Activated CD4-positive, alpha-beta T cell treated with anti-CD3 and anti-CD28 coated beads, Interleukin-2, amount 50 U/mL, for 1 hour (primary cell): Measurements from ENCODE around the gene DYNC2I2.

ENCODE experiments used
- DNase-seq: peaks from one replicate; pipeline ENCODE4 v3.0.0-alpha.2; 2020

Gene DYNC2I2

DNA sequence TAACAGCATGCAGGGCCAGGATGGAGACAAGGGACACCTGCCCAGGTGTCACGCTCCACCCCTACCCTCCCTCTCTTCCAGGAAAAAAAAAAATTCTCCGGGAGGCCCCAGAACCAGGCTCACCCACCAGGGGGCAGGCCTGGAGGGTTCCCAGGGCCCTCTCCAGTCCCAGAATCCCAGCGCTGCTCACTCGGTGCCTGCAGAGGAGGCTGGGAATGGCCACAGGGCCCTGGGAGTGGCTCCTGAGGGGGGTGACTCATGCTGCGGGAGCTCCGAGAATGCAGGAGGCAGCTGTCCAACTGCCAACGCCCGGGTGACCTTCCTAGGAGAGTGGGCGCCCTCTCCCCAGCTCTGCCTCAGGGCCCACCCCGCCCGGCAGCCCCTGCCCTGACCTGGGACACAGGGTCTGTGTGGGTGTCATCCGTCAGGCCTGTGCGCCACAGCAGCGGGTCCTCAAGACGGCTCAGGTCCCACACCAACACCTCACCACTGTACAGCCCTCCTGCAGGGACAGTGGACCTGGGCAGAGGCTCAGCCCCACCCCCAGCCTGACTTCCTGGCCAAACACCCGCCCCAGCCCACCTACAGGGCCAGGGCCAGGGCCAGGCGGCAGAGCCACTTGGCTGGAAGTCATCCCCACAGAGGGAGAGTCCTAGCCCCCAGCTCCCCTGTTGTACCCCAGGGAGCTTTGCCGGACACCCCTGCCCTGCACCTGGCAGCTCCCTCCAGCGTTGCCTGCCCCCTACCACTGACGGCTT lies 21.2 kb downstream of the DYNC2I2 start:
- no peak for DNase-seq

DNA sequence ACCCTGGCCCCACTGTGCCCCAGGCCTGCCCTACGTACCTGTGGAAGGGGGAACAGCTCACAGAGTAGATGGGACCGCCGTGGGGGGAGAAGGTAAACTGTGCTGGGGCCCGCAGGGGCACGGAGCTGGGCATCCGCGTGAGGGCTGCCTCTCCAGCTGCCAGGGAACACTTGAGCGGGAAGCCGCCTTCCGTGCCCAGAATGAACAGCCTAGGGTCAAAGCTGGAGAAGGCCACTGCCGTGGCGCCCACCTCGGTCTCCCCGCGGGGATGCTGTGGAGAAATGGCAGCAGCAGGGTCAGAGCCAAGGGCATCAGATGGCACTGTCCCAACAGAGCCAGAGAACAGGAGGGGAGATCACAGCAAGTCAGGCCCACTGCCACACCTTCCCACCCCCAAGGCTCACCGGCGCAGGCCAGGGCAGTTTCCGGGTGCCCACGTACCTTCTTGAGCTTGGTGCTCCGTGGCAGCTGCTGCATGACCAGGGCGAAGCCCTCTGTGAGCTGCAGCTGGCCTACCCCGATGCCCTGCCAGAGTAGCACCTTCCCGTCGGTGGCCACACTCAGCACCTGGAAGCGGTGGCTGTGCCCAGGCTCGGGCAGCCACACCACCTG lies 21.9 kb downstream of the DYNC2I2 start:
- DNase-seq = no peak

DNA sequence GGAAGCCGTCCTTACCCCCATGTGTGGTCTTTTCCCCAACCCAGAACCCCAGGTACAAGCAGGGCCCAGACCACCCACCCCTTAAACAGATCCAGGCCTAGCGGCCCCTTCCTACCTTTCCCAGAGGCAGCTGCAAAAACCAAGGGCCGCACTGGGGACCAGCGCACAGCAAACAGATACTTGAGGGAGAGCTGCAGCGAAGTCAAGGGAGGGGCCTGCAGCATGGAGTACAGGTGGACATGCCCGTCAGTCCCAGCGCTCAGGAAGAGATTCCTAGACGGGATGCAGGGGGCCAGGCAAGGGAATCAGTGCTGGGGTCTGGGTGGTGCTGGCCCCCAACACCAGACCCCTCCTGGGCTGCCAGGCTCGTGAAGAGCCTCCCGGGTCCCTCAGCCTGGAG lies 22.5 kb downstream of the DYNC2I2 start:
- DNase-seq = no peak

DNA sequence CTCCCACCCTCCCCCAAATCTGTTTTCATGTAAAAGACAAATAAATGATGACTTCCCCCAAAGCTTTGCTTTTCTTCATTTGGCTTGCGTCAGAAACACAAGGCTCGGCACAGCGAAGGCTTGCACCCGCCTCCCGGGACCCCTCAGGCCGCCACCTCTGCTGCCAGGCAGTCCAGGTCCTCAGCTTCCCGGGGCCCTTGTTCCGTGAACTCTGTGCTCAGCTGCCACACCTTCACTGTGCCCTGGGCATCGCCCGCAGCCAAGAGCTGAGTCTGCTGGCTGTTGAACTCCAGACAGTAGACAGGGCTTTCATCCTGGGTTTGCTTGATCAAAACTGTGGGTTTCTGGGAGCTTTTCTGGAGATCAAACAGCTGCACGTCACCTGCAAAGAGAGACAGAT lies 23.0 kb downstream of the DYNC2I2 start:
- DNase-seq = no peak

DNA sequence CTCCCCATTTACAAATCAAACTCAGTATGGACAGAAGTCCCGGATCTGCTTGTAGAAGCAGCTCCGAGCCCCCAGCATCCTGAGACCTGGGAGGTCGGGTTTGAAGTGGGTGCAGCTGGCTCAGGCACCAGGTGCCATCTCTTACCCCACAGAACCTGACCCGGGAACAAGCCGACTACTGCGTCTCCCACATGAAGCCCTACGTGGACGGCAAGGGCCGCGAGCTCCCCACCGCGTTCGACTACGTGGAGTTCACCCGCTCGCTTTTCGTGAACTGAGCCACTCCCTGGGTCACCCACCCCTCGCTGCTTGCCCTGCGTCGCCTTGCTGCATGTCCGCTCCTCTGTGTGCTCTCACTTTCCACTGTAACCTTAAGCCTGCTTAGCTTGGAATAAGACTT lies 23.6 kb downstream of the DYNC2I2 start:
- no peak for DNase-seq

DNA sequence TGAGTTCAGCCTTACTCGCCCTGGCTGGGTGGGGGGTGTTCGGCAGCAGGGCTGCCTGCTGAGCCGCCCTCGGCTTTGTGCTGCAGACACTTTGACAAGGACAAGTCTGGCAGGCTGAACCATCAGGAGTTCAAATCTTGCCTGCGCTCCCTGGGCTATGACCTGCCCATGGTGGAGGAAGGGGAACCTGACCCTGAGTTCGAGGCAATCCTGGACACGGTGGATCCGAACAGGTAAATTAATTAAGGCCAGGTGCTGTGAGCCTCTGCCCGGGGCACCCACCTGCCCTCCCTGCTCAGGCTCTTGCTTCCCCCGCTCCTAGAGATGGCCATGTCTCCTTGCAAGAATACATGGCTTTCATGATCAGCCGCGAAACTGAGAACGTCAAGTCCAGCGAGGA lies 24.2 kb downstream of the DYNC2I2 start:
- no peak for DNase-seq

DNA sequence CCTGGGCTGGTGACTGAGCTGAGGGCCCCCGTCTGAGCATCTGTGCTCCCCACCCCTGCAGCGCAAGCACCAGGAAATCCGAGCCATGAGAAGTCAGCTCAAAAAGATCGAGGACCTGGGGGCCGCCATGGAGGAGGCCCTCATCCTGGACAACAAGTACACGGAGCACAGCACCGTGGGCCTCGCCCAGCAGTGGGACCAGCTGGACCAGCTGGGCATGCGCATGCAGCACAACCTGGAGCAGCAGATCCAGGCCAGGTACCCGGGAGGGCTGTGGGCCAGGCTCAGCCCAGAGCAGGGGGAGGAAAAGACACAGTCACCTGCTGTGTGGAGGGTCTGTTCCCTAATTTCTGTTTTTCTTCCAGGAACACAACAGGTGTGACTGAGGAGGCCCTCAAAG lies 24.6 kb downstream of the DYNC2I2 start:
- DNase-seq = no peak

DNA sequence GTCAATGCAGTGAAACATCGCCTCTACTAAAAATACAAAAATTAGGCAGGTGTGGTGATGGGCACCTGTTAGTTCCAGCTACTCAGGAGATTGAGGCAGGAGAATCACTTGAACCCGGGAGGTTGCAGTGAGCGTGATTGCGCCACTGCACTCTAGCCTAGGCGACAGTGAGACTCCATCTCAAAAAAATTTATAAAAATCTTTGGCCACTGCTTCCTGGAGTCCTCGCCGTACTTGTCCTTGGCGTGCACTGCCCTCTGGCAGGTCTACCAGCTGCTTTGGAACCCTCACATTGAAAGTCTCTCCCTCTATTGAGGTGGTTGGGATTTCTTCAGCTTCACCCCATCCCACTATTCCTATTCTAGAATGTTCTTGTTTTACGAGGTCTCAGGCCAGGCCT lies 25.0 kb downstream of the DYNC2I2 start:
- DNase-seq = no peak

DNA sequence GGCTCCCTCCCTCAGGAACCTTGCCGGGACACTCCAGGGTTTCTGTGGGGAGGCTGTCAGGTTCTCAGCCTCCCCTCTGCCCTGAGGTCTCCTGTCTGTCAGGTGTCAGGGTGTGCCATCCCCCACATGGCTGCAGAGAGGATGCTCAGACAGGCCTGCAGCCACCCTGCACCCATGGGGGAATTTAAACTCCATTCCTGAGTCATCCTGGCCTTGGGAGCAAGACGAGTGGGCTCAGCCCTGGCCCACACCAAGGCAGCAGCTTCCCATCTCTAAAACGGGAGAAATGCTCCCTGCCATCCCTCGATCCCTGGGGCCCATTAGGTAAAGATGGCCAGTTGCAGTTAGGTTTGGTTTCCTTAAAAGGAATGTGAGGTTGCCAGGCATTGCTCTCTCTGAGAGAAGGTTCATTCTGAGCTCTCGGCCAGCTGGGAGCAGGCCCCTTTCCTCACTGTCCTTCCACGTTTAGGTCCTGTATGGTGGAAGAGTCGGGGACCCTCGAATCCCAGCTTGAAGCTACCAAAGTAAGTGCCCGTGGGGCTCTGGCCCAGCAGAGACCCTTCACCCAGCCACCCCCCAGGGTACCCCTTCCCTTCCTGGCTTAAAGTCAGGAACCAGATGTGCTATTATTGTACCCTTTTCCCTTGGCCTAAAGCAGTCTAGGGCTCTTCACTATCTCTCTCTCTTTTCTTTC lies 26.6 kb downstream of the DYNC2I2 start:
- DNase-seq = no peak

DNA sequence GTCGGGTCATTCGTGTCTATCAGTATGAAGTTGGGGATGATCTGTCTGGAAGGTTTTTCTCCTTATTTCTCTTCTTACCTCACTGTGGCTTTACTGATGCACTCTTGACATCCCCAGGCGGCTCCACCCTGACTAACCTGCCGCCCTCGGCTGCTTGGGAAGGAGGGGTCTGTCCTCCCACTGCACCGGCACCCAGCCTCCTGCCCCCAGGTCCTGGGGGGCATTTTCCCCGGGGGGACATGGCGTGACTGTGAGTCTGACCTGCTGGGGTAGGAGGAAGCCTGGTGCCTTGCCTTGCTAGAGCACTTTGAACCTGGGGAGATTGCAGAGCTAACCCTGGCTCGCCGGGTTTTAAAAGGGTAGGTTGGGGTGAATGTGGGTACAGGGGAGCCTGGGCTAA lies 27.5 kb downstream of the DYNC2I2 start:
- no peak for DNase-seq

DNA sequence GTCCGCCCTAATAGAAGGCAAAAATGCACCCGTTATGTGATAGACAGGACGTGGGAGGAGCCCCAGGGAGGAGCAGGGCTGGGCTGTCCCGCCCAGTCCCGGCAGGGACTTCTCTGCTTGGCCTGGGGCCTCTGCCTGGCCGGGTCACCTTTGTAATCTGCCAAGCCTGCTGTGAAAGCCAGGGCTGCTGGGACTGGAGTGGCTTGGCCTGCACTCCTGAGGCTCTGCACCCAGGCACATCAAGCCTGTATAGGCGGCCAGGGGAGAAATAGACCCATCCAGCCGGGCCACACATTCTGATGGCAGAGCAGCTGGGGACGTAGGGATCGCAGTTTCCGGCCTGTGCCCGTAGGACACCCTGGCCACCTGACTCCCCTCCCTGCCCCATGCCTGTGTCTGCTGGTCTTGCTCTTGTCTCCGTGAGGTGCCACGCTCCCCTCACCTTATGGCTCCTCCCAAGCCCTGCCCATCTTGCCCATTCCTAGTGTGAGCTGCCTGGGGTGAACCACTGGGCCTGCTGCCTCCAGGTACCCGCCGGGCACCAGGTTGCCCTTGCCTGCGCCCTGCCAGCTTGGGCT lies 28.1 kb downstream of the DYNC2I2 start:
- no peak for DNase-seq

DNA sequence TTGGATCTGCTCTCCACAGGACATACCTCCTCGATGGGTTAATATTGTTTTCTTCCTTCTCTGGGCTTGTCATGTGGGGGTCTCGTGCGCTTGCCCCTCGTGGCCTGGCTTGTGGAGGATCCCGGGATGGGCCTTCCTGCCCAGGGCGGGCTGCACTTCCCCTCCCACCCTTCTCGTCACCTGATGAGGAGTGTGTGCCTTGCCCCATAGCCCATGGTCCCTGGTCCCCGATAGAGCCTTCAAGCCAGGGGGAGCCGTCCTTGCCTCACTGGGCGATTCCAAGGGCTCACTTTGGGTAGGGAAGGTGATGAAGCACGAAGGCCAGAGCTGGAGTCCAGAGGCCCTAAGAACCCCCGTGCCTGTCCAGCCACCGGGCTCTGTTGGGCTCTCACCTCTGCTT lies 28.7 kb downstream of the DYNC2I2 start:
- no peak for DNase-seq

DNA sequence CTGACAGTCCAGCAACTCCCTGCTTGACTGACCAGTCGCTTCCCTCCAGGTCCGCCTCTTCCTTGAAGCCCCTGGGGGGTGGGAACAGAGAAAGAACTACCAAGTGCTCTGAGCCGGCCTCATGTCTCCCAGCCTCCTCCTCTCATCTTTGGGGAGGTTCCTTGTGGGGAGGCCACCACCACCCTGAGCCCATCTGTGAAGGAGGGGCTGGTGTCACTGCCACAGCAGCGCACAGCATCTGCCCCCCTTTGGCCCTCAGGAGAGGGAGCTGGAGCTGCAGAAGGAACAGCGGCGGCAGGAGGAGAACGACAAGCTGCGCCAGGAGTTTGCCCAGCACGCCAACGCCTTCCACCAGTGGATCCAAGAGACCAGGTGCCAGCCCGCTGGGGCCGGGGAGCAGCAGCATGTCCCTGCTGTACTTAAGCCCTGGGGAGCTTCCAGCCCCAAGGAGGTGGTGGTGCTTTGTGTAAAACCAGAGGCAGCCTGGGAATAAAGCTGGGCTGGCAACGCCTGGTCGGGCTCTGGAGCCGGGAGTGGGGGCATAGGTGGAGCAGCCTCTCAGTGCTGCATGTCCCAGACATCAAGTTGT lies 29.4 kb downstream of the DYNC2I2 start:
- DNase-seq = no peak

DNA sequence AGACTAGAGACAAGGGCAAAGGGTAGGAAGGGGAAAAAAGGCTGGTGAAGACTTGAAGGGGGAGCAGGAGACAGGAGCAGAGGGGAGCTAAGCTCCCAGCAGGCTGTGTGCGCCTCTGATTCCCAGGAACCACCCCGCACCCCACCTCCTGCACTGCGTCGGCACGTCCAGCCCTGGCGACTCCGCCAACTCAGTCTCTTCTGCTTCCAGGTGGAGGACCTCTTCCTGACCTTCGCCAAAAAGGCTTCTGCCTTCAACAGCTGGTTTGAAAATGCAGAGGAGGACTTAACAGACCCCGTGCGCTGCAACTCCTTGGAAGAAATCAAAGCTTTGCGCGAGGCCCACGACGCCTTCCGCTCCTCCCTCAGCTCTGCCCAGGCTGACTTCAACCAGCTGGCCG lies 30.5 kb downstream of the DYNC2I2 start:
- no peak for DNase-seq

DNA sequence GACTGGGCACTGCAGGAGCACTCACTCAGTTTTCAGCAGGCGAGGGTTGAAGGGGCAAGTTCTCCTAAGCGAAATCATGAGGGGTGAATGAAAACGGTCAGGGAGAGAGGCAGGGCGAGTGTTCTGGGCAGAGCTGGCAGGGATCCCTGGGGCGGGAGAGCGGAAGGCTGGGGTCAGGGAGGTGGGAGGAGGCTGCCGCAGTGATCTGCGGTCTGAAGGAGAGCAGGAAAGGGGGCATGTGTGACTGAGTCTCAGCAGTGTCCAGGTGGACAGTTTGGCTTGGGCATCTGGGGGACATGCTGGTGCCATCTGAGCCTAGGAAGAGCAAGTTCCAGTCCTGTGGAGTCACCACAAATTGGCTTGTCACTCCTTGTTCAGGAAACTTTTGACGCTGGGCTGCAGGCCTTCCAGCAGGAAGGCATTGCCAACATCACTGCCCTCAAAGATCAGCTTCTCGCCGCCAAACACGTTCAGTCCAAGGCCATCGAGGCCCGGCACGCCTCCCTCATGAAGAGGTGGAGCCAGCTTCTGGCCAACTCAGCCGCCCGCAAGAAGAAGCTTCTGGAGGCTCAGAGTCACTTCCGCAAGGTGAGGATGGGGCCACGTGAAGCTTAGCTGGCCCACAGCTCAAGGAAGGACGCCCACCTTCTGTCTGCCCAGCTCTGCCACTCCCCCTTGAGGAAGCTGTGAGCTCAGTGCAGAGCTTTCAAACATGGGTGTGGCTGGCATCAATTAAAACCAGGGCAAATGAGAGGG lies 31.1 kb downstream of the DYNC2I2 start:
- no peak for DNase-seq

DNA sequence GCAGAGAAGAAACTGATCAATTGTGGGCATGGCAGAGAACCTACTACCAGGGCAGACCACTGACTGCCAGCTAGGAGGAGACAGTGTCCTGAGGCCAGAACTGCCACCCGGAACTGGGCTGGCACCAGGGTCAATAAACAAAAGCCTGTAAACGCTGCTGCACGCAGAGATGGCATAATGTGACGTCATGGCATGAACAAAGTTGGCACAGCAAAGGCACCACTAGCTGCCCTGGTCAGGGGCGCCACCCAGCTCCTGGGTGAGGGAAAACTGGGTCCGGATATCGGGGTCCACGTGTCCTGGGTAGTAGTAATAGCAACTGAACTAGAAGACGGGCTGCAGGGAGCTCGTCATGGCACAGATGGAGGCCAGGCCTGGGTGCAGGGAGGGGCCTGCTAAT lies 32.1 kb downstream of the DYNC2I2 start:
- DNase-seq = no peak

DNA sequence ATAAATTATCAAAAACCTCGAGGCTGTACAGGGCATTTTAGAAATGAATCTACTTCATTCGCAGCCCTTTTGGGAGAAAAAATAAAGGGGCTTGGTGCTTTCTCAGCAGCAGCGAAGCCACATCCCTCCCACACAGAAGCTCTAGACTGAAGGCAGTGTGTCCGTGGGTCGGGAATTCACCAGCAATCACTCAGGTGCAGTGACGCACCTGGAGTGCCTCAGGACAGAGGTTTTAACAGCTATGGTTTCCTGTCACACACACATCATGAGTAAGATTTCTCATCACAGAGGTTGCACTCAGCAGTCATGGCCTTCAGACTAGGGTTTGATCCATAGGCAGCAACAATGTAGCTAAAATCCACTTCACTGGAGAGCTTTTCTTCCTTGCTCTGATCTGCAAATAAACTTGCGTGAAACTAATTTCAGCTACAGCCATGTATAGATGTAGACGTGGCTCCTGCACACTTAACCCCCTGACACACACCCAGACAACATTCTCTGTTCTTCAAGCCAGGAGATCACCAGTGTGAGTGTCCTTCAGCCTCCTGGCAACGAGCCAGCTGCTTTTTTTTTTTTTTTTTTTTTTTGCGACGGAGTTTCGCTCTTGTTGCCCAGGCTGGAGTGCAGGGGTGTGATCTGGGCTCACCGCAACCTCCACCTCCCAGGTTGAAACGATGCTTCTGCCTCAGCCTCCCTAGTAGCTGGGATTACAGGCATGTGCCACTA lies 34.8 kb downstream of the DYNC2I2 start:
- no peak for DNase-seq

DNA sequence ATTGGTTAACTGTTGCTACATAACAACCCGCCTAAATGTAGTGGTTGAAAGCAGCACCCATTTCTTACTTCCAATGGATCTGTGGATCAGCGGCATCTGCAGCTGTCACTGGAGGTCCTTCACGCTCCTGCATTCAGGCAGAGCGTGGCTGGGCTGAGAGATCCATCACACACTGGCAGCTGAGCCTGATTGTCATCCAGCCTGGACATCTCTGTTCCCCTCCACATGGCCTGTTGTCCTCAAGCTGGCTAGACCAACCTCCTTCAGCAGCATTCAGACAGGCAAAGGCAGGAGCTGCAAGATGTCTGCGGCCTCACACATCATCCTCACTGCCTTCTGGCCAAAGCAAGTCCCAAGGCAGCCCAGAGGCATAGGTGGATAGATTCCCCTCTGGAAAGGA lies 36.9 kb downstream of the DYNC2I2 start:
- no peak for DNase-seq

DNA sequence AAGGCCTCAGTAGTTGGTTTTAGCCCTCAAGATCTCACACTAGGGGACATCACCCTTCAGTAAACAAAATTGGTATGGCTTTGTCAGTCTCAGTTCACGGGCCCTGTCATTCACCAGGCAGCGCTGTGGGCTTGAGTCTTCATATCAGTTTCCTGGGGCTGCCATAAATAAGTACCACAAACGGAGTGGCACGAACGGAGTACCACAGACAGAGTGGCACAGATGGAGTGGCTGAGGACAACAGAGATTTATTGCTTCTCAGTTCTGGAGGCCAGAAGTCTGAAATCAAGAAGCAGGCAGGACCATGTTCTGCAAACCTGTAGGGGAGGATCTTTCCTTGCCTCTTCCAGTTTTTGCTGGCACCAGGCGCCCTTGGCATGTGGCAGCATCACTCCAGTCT lies 37.5 kb downstream of the DYNC2I2 start:
- DNase-seq = no peak

DNA sequence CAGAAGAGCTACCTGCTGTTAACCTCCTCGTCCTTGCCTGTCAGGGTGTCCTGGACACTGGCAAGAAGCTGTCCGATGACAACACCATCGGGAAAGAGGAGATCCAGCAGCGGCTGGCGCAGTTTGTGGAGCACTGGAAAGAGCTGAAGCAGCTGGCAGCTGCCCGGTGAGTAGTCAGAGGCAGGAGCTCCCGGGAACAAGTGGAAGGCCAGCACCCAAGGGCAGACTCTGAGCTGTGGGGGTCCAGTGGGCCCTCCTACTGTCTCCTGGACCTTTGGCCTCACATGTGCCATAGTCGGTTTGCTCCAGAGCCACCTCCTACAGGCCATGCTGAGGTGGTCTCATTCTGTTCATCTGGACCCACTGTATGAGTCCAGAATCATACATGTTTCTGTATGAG lies 38.7 kb downstream of the DYNC2I2 start:
- DNase-seq = no peak

DNA sequence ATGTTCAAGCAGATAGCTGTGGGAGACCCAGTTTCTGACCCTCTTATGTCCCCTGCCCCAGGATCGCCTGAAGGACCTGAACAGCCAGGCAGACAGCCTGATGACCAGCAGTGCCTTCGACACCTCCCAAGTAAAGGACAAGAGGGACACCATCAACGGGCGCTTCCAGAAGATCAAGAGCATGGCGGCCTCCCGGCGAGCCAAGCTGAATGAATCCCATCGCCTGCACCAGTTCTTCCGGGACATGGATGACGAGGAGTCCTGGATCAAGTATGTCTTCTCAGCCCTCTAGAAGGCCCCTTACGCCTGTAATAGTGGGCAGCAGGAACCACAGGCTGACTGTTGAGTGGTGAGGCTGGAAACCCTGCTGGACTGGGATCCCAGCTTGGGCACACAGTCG lies 41.1 kb downstream of the DYNC2I2 start:
- DNase-seq = no peak

DNA sequence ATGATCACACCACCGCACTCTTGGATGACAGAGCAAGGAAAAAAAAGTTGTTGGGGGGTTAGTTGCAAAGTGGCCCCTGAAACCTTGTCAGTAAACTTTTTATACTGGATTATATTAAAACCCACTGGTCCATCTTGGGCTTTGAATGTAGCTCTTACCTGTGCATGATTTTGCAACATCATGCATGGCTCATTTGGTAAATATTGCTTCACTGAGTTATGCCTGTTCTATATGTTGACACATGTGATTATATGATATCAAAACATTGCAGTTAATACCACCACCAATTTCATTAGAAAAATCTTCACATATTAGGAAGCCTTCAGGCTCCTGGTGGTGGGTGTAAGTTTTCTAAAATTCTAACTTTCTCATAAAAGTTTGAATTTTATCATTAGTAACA lies 41.9 kb downstream of the DYNC2I2 start:
- no peak for DNase-seq
